Stomach smooth muscle (tissue), 2 donors: ENCODE results near the gene STPG3.

Experiments
- H3K27ac ChIP-seq: one replicate; pipeline ENCODE4 v1.7.0; 2013; ENCODE audit warnings: mild to moderate bottlenecking, low read length, inconsistent platforms
- H3K27me3 ChIP-seq, 2 donors: one replicate each; pipeline ENCODE4 v1.7.0; 2013; ENCODE audit warnings: low read length in 2 of 2; ENCODE audit not compliant: insufficient read depth in 2 of 2, control insufficient read depth in 1 of 2
- H3K36me3 ChIP-seq, 2 donors: one replicate each; pipeline ENCODE4 v1.7.0; 2013; ENCODE audit warnings: low read length in 2 of 2; ENCODE audit not compliant: control insufficient read depth in 2 of 2, insufficient read depth in 2 of 2
- H3K4me1 ChIP-seq: one replicate; pipeline ENCODE4 v1.7.0; 2013; ENCODE audit warnings: low read length; ENCODE audit not compliant: control insufficient read depth, insufficient read depth
- H3K4me3 ChIP-seq, 2 donors: one replicate each; pipeline ENCODE4 v1.7.0; 2013; ENCODE audit warnings: low read length in 2 of 2
- H3K9ac ChIP-seq, 2 donors: one replicate each; pipeline ENCODE4 v1.7.0; 2013; ENCODE audit warnings: low read length in 2 of 2, mild to moderate bottlenecking in 1 of 2
- H3K9me3 ChIP-seq, 2 donors: one replicate each; pipeline ENCODE4 v1.7.0; 2013; ENCODE audit warnings: low read length in 2 of 2; ENCODE audit not compliant: control insufficient read depth in 2 of 2
- donor health status: healthy.
- donor health status: Pancreatic carcinoma.

Gene STPG3

GRCh38 chr9:137243626-137244485, 7.2 kb upstream of the STPG3 start:
- Histone ChIP-seq H3K4me3 (no peak overlapping the region), H3K4me1 (peaks cover 31% of the 10 kb centered on the region), H3K27ac (no peak overlapping the region), H3K27me3 (no peaks in the 10 kb centered on the region), H3K9me3 (no peaks in the 10 kb centered on the region), H3K36me3 (peaks cover 10 to 16% of the 10 kb centered on the region in 2 donors), H3K9ac (peak overlapping the region in 1 of 2 donors; percentile 21)

- Histone ChIP-seq H3K4me1 (peaks cover 29% of the 10 kb centered on the region), H3K9ac (no peak overlapping the region), H3K27me3 (no peaks in the 10 kb centered on the region), H3K9me3 (no peaks in the 10 kb centered on the region), H3K27ac (no peak overlapping the region), H3K36me3 (peaks cover 10 to 16% of the 10 kb centered on the region in 2 donors), H3K4me3 (no peak overlapping the region)
These were observed 6.3 kb upstream of the STPG3 start for GRCh38 chr9:137244486-137245449.

- no peak overlapping the region for H3K27ac ChIP-seq
- peaks cover 0 to 2% of the 10 kb centered on the region in 2 donors for H3K27me3 ChIP-seq
- peaks cover 25% of the 10 kb centered on the region for H3K4me1 ChIP-seq
- no peak overlapping the region for H3K9ac ChIP-seq
- H3K4me3 ChIP-seq, result no peak overlapping the region
- H3K36me3 ChIP-seq, result peaks cover 10 to 16% of the 10 kb centered on the region in 2 donors
- H3K9me3 ChIP-seq, result no peaks in the 10 kb centered on the region
These were observed 5.3 kb upstream of the STPG3 start for GRCh38 chr9:137245450-137246421.

- H3K9me3 ChIP-seq, result no peaks in the 10 kb centered on the region
- peaks cover 0 to 4% of the 10 kb centered on the region in 2 donors for H3K27me3 ChIP-seq
- H3K27ac ChIP-seq, result no peak overlapping the region
- H3K9ac ChIP-seq, result no peak overlapping the region
- H3K4me1 ChIP-seq, result peaks cover 17% of the 10 kb centered on the region
- H3K4me3 ChIP-seq, result no peak overlapping the region
- H3K36me3 ChIP-seq, result peaks cover 10 to 12% of the 10 kb centered on the region in 2 donors
These were observed 3.8 kb upstream of the STPG3 start for GRCh38 chr9:137247135-137247915.

- Histone ChIP-seq H3K27me3 (peaks cover 0 to 4% of the 10 kb centered on the region in 2 donors), H3K27ac (no peak overlapping the region), H3K9ac (no peak overlapping the region), H3K36me3 (peaks cover 6 to 7% of the 10 kb centered on the region in 2 donors), H3K4me1 (peaks cover 12% of the 10 kb centered on the region), H3K9me3 (no peaks in the 10 kb centered on the region), H3K4me3 (no peak overlapping the region)
These were observed 3.2 kb upstream of the STPG3 start for GRCh38 chr9:137247916-137248175.

GRCh38 chr9:137250329-137251193, 525 bp upstream of the STPG3 start:
- no peak overlapping the region for H3K4me3 ChIP-seq
- H3K4me1 ChIP-seq, result peaks cover 13% of the 10 kb centered on the region
- H3K27ac ChIP-seq, result no peak overlapping the region
- H3K27me3 ChIP-seq, result peaks cover 0 to 4% of the 10 kb centered on the region in 2 donors
- H3K36me3 ChIP-seq, result no peaks in the 10 kb centered on the region
- no peaks in the 10 kb centered on the region for H3K9me3 ChIP-seq
- H3K9ac ChIP-seq, result no peak overlapping the region

GRCh38 chr9:137251490-137252268, 593 bp downstream of the STPG3 start:
- peaks cover 24% of the 10 kb centered on the region for H3K4me1 ChIP-seq
- peaks cover 0 to 4% of the 10 kb centered on the region in 2 donors for H3K27me3 ChIP-seq
- no peak overlapping the region for H3K4me3 ChIP-seq
- no peak overlapping the region for H3K9ac ChIP-seq
- no peaks in the 10 kb centered on the region for H3K9me3 ChIP-seq
- peaks cover 0 to under 1% of the 10 kb centered on the region in 2 donors for H3K36me3 ChIP-seq
- no peak overlapping the region for H3K27ac ChIP-seq

GRCh38 chr9:137252555-137253506, 1.7 kb downstream of the STPG3 start:
- H3K9ac ChIP-seq, result no peak overlapping the region
- H3K36me3 ChIP-seq, result peaks cover 0 to 3% of the 10 kb centered on the region in 2 donors
- no peak overlapping the region for H3K27ac ChIP-seq
- peaks cover 0 to 4% of the 10 kb centered on the region in 2 donors for H3K27me3 ChIP-seq
- no peaks in the 10 kb centered on the region for H3K9me3 ChIP-seq
- H3K4me3 ChIP-seq, result no peak overlapping the region
- H3K4me1 ChIP-seq, result peaks cover 27% of the 10 kb centered on the region
